ENCODE results near the gene AGBL4.

DNA sequence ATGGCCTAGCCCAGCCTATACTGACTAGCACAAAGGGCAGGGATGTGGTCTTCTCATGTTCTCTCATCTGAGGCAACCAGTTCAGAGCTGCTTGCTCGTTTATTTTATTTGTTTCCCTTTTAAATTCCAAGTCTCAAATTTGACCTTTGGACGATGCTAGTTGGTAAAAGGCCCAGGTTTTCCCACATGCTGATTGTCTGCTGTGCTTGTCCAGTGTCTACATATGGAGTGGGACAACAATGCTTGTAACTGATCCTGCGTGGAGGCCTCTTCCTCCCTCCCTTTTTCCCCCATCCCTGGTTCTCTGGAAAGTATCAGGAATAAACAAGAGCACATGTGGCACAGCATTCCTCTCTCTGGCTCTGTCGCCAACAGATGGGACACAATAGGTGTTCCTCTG is 1213.0 kb downstream of the AGBL4 start:
- TF ChIP-seq EZH2 (IDR thresholded peaks at IDR 0.05; ENCODE audit: borderline replicate concordance, low read depth, low read length, severe bottlenecking), result no peak
- TF ChIP-seq, protein P1, sequence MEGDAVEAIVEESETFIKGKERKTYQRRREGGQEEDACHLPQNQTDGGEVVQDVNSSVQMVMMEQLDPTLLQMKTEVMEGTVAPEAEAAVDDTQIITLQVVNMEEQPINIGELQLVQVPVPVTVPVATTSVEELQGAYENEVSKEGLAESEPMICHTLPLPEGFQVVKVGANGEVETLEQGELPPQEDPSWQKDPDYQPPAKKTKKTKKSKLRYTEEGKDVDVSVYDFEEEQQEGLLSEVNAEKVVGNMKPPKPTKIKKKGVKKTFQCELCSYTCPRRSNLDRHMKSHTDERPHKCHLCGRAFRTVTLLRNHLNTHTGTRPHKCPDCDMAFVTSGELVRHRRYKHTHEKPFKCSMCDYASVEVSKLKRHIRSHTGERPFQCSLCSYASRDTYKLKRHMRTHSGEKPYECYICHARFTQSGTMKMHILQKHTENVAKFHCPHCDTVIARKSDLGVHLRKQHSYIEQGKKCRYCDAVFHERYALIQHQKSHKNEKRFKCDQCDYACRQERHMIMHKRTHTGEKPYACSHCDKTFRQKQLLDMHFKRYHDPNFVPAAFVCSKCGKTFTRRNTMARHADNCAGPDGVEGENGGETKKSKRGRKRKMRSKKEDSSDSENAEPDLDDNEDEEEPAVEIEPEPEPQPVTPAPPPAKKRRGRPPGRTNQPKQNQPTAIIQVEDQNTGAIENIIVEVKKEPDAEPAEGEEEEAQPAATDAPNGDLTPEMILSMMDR (IDR thresholded peaks at IDR 0.05; ENCODE audit: borderline replicate concordance, extremely low read depth, low read length, poor library complexity, severe bottlenecking), result no peak
